HTR-8/SVneo (cell line): ENCODE data around the gene ATE1.
"Not testable (repeated sequence)": the region's sequence is repeated elsewhere in the genome, so short reads cannot be mapped to it uniquely, and the experiment has no call there.

Source experiments
- DNase-seq: peaks from one replicate; pipeline ENCODE4 v3.0.0; 2011; ENCODE audit warnings: low spot score, mixed read lengths; ENCODE audit not compliant: insufficient read length
- FAIRE-seq: peaks from 2 replicates; lab custom pipeline; 2011; peaks lifted over from hg19 to GRCh38; lab: Jason Lieb, UNC

The ATE1 gene

GRCh38 chr10:121708728-121709674, 218.8 kb downstream of the ATE1 start:
- FAIRE-seq (no peak), DNase-seq (no peak)

GRCh38 chr10:121702351-121703320, 225.2 kb downstream of the ATE1 start:
- DNase-seq (peak; percentile 4), FAIRE-seq (no peak)

GRCh38 chr10:121700416-121700815, 227.4 kb downstream of the ATE1 start:
- no peak for FAIRE-seq
- DNase-seq = no peak

GRCh38 chr10:121699703-121700102, 228.1 kb downstream of the ATE1 start:
- not testable (repeated sequence) for DNase-seq, FAIRE-seq

- DNase-seq = no peak
- no peak for FAIRE-seq
These were observed 228.9 kb downstream of the ATE1 start for GRCh38 chr10:121698902-121699301.

- no peak for DNase-seq
- FAIRE-seq = no peak
These were observed 229.5 kb downstream of the ATE1 start for GRCh38 chr10:121698336-121698735.

- no peak for FAIRE-seq
- DNase-seq = no peak
These were observed 231.0 kb downstream of the ATE1 start for GRCh38 chr10:121696854-121697253.

- no peak for FAIRE-seq
These were observed 231.9 kb downstream of the ATE1 start for GRCh38 chr10:121695731-121696464.

GRCh38 chr10:121694966-121695643, 232.7 kb downstream of the ATE1 start:
- DNase-seq (no peak), FAIRE-seq (no peak)

More at GRCh38 chr10:121695731-121696464, 231.9 kb downstream of the ATE1 start:
- DNase-seq = no peak

- FAIRE-seq = no peak
- no peak for DNase-seq
These were observed 233.4 kb downstream of the ATE1 start for GRCh38 chr10:121694327-121694965.

- DNase-seq = no peak
- no peak for FAIRE-seq
These were observed 235.2 kb downstream of the ATE1 start for GRCh38 chr10:121692626-121693025.

GRCh38 chr10:121690970-121691369, 236.9 kb downstream of the ATE1 start:
- FAIRE-seq = no peak
- no peak for DNase-seq
